Activated T-helper 1 cell treated with anti-CD3 and anti-CD28 coated beads, Interleukin-12 subunit alpha, Interleukin-12 subunit beta, Interleukin-2, Interleukin-4 antibody, amounts not matched to agents 30 ng/mL and 10 ng/mL and 1 ng/mL, durations not matched to agents 14 hours and 24 hours and 36 hours (primary cell): ENCODE results near the gene IZUMO4. TPM values are rescaled to one million over a fixed set of nuclear protein-coding genes. Genes with fewer than 3 reads are reported as not detected.

ENCODE experiments used
- DNase-seq: peaks from one replicate; pipeline ENCODE4 v3.0.0; 2021; ENCODE audit warnings: low spot score
- H3K27ac Mint-ChIP-seq: one replicate; pipeline ENCODE4 v1.8.0; 2021; ENCODE audit warnings: mild to moderate bottlenecking, mixed read lengths
- H3K27me3 Mint-ChIP-seq: one replicate; pipeline ENCODE4 v1.8.0; 2022; ENCODE audit warnings: mild to moderate bottlenecking, moderate library complexity, mixed read lengths; ENCODE audit not compliant: insufficient read depth
- H3K36me3 Mint-ChIP-seq: one replicate; pipeline ENCODE4 v1.8.0; 2021; ENCODE audit warnings: low read depth, mixed read lengths
- H3K4me1 Mint-ChIP-seq: one replicate; pipeline ENCODE4 v1.8.0; 2021; ENCODE audit warnings: low read depth, mixed read lengths
- H3K4me3 Mint-ChIP-seq: one replicate; pipeline ENCODE4 v1.8.0; 2021; ENCODE audit warnings: mild to moderate bottlenecking, moderate library complexity, mixed read lengths
- H3K9me3 Mint-ChIP-seq: one replicate; pipeline ENCODE4 v1.8.0; 2021; ENCODE audit warnings: mixed read lengths
- intact Hi-C: fragments of 100-400 bp; cut with micrococcal nuclease; formaldehyde crosslinking; loops from one replicate; pipeline ENCODE4 v1.15.1; 2024
- total RNA-seq: library from RNA; stranded (reverse); gene quantifications from 2 replicates; pipeline ENCODE4 v1.2.3, GENCODE V29; 2022

Gene IZUMO4
- total RNA-seq: 6.7 and 7.1 TPM in 2 replicates

GRCh38 chr19:2096480-2097202 is at the start of gene IZUMO4:
IZUMO4 (plus strand) TSS chr19:2096915; CDS start chr19:2096946, 31 bp downstream.
- peaks cover 23% of the 10 kb centered on the region for H3K4me1 Mint-ChIP-seq
- no peaks in the 10 kb centered on the region for H3K9me3 Mint-ChIP-seq
- H3K36me3 Mint-ChIP-seq: peaks cover 24% of the 10 kb centered on the region
- DNase-seq: peak; percentile 99
- peak within 1 kb of the TSS; percentile 97 for H3K4me3 Mint-ChIP-seq
- intact Hi-C loops: loop anchor here (1.0 to 5.0 kb wide), 10 partner anchors 11 to 606 kb away; partner anchors contain the start of genes ABHD17A, AP3D1, MKNK2 and PCSK4
- H3K27me3 Mint-ChIP-seq: no peaks in the 10 kb centered on the region
- peak within 1 kb of the TSS; percentile 91 for H3K27ac Mint-ChIP-seq

GRCh38 chr19:2047076-2047448 is 49.7 kb upstream of the IZUMO4 start:
- Mint-ChIP-seq H3K4me3 (no peak overlapping the region), H3K4me1 (peaks cover 15% of the 10 kb centered on the region)

GRCh38 chr19:2047449-2048103 is 49.1 kb upstream of the IZUMO4 start:
- no peak for DNase-seq
- Mint-ChIP-seq H3K27ac (no peak overlapping the region), H3K36me3 (no peaks in the 10 kb centered on the region), H3K4me3 (peak overlapping the region; percentile 30), H3K9me3 (no peaks in the 10 kb centered on the region), H3K4me1 (peaks cover 19% of the 10 kb centered on the region), H3K27me3 (no peaks in the 10 kb centered on the region)
- intact Hi-C loops: no loop called here

More at GRCh38 chr19:2047076-2047448, 49.7 kb upstream of the IZUMO4 start:
- intact Hi-C loops: no loop called here
- H3K27me3 Mint-ChIP-seq: no peaks in the 10 kb centered on the region
- H3K36me3 Mint-ChIP-seq: no peaks in the 10 kb centered on the region
- H3K27ac Mint-ChIP-seq: peak overlapping the region; percentile 34
- DNase-seq: no peak
- H3K9me3 Mint-ChIP-seq: no peaks in the 10 kb centered on the region

- DNase-seq: no peak
- H3K4me1 Mint-ChIP-seq: peaks cover 20% of the 10 kb centered on the region
- H3K4me3 Mint-ChIP-seq: peak overlapping the region; percentile 87
- intact Hi-C loops: no loop called here
- no peaks in the 10 kb centered on the region for H3K27me3 Mint-ChIP-seq
- no peaks in the 10 kb centered on the region for H3K36me3 Mint-ChIP-seq
- no peak overlapping the region for H3K27ac Mint-ChIP-seq
- no peaks in the 10 kb centered on the region for H3K9me3 Mint-ChIP-seq
Measured at GRCh38 chr19:2048104-2048958, 48.4 kb upstream of the IZUMO4 start.

- no peaks in the 10 kb centered on the region for H3K36me3 Mint-ChIP-seq
- no peaks in the 10 kb centered on the region for H3K9me3 Mint-ChIP-seq
- H3K27ac Mint-ChIP-seq: peak overlapping the region; percentile 87
- peaks cover 20% of the 10 kb centered on the region for H3K4me1 Mint-ChIP-seq
- intact Hi-C loops: no loop called here
- no peaks in the 10 kb centered on the region for H3K27me3 Mint-ChIP-seq
- DNase-seq: no peak
- H3K4me3 Mint-ChIP-seq: peak overlapping the region; percentile 87
Measured at GRCh38 chr19:2048959-2049740, 47.6 kb upstream of the IZUMO4 start.

- Mint-ChIP-seq H3K9me3 (no peaks in the 10 kb centered on the region), H3K27me3 (no peaks in the 10 kb centered on the region), H3K36me3 (no peaks in the 10 kb centered on the region), H3K27ac (peak overlapping the region; percentile 87), H3K4me3 (peak overlapping the region; percentile 87), H3K4me1 (peaks cover 21% of the 10 kb centered on the region)
- peak; percentile 66 for DNase-seq
- intact Hi-C loops: no loop called here
Measured at GRCh38 chr19:2049741-2050348, 46.9 kb upstream of the IZUMO4 start.

GRCh38 chr19:2050349-2050990 is 46.2 kb upstream of the IZUMO4 start:
- peak; percentile 40 for DNase-seq
- Mint-ChIP-seq H3K27me3 (no peaks in the 10 kb centered on the region), H3K36me3 (no peaks in the 10 kb centered on the region), H3K4me3 (peak overlapping the region; percentile 87), H3K4me1 (peaks cover 23% of the 10 kb centered on the region), H3K27ac (peak overlapping the region; percentile 87), H3K9me3 (no peaks in the 10 kb centered on the region)
- intact Hi-C loops: no loop called here

GRCh38 chr19:2050991-2051772 is 45.5 kb upstream of the IZUMO4 start, which contains the start of gene MKNK2:
MKNK2 (minus strand) TSS chr19:2051244; CDS start chr19:2050851, 393 bp downstream.
- peak; percentile 92 for DNase-seq
- Mint-ChIP-seq H3K4me1 (peaks cover 27% of the 10 kb centered on the region), H3K4me3 (peak within 1 kb of the TSS; percentile 87), H3K27ac (peak within 1 kb of the TSS; percentile 87), H3K9me3 (no peaks in the 10 kb centered on the region), H3K36me3 (no peaks in the 10 kb centered on the region), H3K27me3 (no peaks in the 10 kb centered on the region)
- intact Hi-C loops: loop anchor here (1.0 kb wide), 4 partner anchors 9 to 45 kb away; partner anchors contain the start of genes IZUMO4 and MOB3A

- H3K27ac Mint-ChIP-seq: peak overlapping the region; percentile 85
- no peaks in the 10 kb centered on the region for H3K27me3 Mint-ChIP-seq
- H3K4me1 Mint-ChIP-seq: peaks cover 27% of the 10 kb centered on the region
- DNase-seq: no peak
- intact Hi-C loops: loop anchor here (1.0 kb wide), 4 partner anchors 9 to 44 kb away; partner anchors contain the start of genes IZUMO4 and MOB3A
- peak overlapping the region; percentile 76 for H3K4me3 Mint-ChIP-seq
- no peaks in the 10 kb centered on the region for H3K9me3 Mint-ChIP-seq
- H3K36me3 Mint-ChIP-seq: no peaks in the 10 kb centered on the region
Measured at GRCh38 chr19:2051773-2052704, 44.7 kb upstream of the IZUMO4 start.
